Left cardiac atrium (tissue), 4 donors: ENCODE measurements around the gene ITIH3. TPM values are rescaled to one million over a fixed set of nuclear protein-coding genes. Genes with fewer than 3 reads are reported as not detected.
"Not testable (repeated sequence)": the region's sequence is repeated elsewhere in the genome, so short reads cannot be mapped to it uniquely, and the experiment has no call there.

ENCODE experiments used
- ATAC-seq, 2 donors: fragments of 200-7000 bp; cut with Tn5 transposase; one replicate each; pipeline ENCODE4 v1.9.1; 2020; ENCODE audit warnings: mild to moderate bottlenecking in 2 of 2, moderate library complexity in 2 of 2
- DNase-seq: peaks from one replicate; pipeline ENCODE4 v3.0.0-alpha.2; 2020
- intact Hi-C, 2 donors: fragments of 100-400 bp; cut with DNase I; formaldehyde crosslinking; loops; one replicate each; pipeline versions ENCODE4 v1.14.1 to v1.15.1; 2022 to 2023
- long read RNA-seq: library from polyadenylated mRNA; unstranded; transcript quantifications from one replicate; pipeline ENCODE4 v2.0.0, GENCODE V29; 2021
- total RNA-seq, 2 donors: library from RNA; stranded (reverse); fragmentation: NEBNext Ultra II Directional; extraction: Animal tissue kit (Norgen Biotek cat#: 25700); gene quantifications; one replicate each; pipeline ENCODE4 v1.2.1, GENCODE V29; 2021
- donor health status: DM: no; HTN: yes; CAD: no.
- donor health status: DM: no; HTN: yes; CAD: no; lungs with severe emphysema.
- donor health status: DM: yes; HTN: yes; CAD: no.
- donor health status: Dilated cardiomyopathy.

The ITIH3 gene, protein sequence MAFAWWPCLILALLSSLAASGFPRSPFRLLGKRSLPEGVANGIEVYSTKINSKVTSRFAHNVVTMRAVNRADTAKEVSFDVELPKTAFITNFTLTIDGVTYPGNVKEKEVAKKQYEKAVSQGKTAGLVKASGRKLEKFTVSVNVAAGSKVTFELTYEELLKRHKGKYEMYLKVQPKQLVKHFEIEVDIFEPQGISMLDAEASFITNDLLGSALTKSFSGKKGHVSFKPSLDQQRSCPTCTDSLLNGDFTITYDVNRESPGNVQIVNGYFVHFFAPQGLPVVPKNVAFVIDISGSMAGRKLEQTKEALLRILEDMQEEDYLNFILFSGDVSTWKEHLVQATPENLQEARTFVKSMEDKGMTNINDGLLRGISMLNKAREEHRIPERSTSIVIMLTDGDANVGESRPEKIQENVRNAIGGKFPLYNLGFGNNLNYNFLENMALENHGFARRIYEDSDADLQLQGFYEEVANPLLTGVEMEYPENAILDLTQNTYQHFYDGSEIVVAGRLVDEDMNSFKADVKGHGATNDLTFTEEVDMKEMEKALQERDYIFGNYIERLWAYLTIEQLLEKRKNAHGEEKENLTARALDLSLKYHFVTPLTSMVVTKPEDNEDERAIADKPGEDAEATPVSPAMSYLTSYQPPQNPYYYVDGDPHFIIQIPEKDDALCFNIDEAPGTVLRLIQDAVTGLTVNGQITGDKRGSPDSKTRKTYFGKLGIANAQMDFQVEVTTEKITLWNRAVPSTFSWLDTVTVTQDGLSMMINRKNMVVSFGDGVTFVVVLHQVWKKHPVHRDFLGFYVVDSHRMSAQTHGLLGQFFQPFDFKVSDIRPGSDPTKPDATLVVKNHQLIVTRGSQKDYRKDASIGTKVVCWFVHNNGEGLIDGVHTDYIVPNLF
- under 1 TPM; 0.55 to 0.62 TPM for total RNA-seq
- long read RNA-seq = 0 reads

- DNase-seq = no peak
- intact Hi-C loops = no loop called here
- no peak for ATAC-seq
Measured at GRCh38 chr3:52794612-52795099, at the start of gene ITIH3. Gene ITIH3, plus strand, starts transcription at chr3:52794796. Its CDS starts 8 bp downstream, at chr3:52794804.

DNA sequence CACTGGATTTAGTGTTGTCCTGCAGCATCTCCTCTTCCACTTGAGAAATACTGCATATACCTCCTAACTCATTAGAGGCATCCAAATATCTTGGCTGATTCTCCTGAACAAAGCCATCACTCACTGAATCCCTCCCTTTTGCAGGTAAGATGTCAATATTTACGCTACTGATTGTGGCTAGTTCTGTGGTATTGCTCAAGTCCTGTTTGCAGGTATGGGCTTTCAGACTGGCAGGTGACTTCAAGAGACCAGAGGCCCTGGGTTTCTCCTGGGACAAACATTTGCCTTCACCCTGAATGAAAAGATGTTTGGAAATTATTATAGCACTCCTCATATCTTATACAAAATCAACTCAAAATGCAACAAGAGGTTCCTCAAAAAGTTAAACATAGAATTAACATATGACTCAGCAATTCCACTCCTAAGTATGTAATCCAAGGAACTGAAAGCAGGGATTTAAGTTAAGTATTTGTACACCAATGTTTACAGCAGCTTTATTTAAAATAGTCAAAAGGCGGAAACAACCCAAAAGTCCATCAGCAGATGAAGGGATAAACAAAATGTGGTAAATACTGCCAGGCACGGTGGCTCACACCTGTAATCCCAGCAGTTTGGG lies 42.4 kb upstream of the ITIH3 start:
- ATAC-seq = no peak
- intact Hi-C loops = loop anchor here in 1 of 2 donors (10.0 kb wide), 1 partner anchor 153 kb away; no protein-coding TSS in a partner anchor
- DNase-seq = no peak

- intact Hi-C loops = loop anchor here in 1 of 2 donors (10.0 kb wide), 1 partner anchor 150 kb away; no protein-coding TSS in a partner anchor
- ATAC-seq (no peak), DNase-seq (no peak)
Measured at GRCh38 chr3:52754373-52754772, 40.2 kb upstream of the ITIH3 start.

- ATAC-seq (no peak), DNase-seq (no peak)
- intact Hi-C loops = loop anchor here in 1 of 2 donors (10.0 kb wide), 1 partner anchor 149 kb away; no protein-coding TSS in a partner anchor
Measured at GRCh38 chr3:52756141-52756540, 38.5 kb upstream of the ITIH3 start.

- DNase-seq (no peak), ATAC-seq (peak in 1 of 2 donors; percentile 80)
- intact Hi-C loops = no loop called here
Measured at GRCh38 chr3:52763466-52763865, 31.1 kb upstream of the ITIH3 start.

DNA sequence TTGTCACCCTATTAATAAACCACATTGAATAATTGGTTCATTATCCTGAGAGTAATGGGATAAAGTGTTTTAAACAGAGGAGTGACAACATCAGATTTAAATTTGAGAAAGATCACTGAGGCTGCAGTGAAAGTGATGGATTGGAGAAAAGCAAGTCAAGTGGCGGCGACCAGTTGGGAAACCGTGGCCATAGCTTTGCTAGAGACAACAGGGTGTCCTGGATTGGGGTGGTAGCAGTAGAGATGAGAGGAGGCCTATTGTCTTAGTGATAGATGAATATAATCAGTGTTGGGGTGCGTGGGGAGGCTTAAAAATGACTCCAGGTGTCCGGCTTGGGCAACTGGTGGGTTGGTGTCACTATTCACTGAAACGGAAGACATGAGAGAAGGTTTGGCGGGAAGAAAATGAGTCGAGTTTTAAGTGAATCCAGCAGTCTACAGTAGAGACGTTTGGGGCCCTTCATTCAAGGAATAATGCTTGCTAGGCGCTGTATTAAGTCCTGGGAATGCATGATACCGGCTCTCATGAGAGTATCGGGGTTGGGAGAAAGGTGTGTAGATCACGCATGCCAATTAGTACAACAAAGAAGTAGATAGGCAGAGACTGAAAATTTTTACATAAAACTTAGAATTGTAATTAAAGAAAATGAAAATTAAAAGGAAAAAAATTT lies 24.7 kb upstream of the ITIH3 start:
- DNase-seq (no peak), ATAC-seq (no peak)
- intact Hi-C loops = loop anchor here in 1 of 2 donors (5.0 kb wide), 1 partner anchor 62 kb away; the partner anchor contains the start of gene ITIH4

- peak; percentile 99 to 100 for ATAC-seq
- peak; percentile 96 for DNase-seq
- intact Hi-C loops = loop anchor here in 1 of 2 donors (5.0 kb wide), 1 partner anchor 62 kb away; the partner anchor contains the start of gene ITIH4
Measured at GRCh38 chr3:52770496-52771333, 23.9 kb upstream of the ITIH3 start, which contains the start of gene NEK4. Gene NEK4, minus strand, starts transcription at chr3:52770940. Its CDS starts 194 bp downstream, at chr3:52770746.

- peak in 1 of 2 donors; percentile 15 for ATAC-seq
- no peak for DNase-seq
- intact Hi-C loops = loop anchor here in 1 of 2 donors (5.0 kb wide), 1 partner anchor 61 kb away; the partner anchor contains the start of gene ITIH4
Measured at GRCh38 chr3:52771334-52771681, 23.3 kb upstream of the ITIH3 start.

DNA sequence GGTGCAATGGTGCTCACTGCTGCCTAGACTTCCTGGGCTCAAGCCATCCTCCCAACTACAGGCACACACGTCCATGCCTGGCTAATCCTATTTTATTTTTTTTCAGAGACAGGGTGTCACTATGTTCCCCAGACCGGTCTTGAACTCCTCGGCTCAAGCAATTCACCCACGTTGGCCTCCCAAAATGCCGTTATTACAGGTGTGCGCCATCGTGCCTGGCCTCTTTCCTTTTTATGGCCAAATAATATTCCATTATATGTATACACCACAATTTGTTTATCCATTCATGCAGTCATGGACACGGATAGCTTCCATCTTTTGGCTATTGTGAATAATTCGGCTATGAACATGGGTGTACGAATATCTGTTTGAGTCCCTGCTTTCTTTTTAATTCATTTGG lies 22.9 kb upstream of the ITIH3 start:
- intact Hi-C loops = loop anchor here in 1 of 2 donors (5.0 kb wide), 1 partner anchor 61 kb away; the partner anchor contains the start of gene ITIH4
- DNase-seq (no peak), ATAC-seq (no peak)

- DNase-seq (no peak), ATAC-seq (no peak)
- intact Hi-C loops = loop anchor here in 1 of 2 donors (5.0 kb wide), 1 partner anchor 59 kb away; the partner anchor contains the start of gene ITIH4
Measured at GRCh38 chr3:52773361-52774065, 21.1 kb upstream of the ITIH3 start.

DNA sequence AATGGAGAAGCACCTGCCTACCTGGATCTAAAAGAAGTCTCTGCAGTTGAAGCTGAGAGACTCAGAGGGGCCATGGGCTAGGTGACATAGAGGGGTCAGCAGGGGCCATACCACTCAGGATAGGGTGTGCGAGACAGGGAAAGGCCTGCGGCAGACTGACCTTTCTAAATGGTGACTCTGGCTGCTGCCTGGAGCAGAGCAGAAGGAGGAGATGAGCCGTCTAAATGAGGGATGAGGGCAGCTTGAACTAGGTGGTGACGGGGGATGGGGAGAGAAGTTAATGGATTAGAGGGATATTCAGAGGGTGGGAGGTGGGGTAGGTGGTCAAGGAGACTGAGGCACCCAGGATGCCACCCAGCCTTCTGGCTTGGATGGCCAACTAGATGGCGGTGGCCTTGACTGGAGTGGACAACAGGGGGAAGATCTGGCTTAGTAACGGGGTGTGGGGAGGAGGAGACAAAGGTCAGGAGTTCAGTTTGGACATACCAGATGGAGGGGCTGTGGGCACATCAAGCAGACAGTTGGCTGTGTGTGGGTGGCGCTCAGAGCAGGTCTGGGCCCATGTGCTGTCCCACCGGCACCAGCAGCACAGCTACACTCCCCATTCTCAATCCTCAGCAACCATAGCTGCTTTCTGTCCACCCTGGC lies 20.4 kb upstream of the ITIH3 start:
- no peak for DNase-seq
- ATAC-seq = no peak
- intact Hi-C loops = loop anchor here in 1 of 2 donors (5.0 kb wide), 1 partner anchor 58 kb away; the partner anchor contains the start of gene ITIH4

GRCh38 chr3:52774901-52775864 lies 19.4 kb upstream of the ITIH3 start:
- DNase-seq = no peak
- no peak for ATAC-seq
- intact Hi-C loops = loop anchor here in 1 of 2 donors (5.0 kb wide), 1 partner anchor 57 kb away; the partner anchor contains the start of gene ITIH4

DNA sequence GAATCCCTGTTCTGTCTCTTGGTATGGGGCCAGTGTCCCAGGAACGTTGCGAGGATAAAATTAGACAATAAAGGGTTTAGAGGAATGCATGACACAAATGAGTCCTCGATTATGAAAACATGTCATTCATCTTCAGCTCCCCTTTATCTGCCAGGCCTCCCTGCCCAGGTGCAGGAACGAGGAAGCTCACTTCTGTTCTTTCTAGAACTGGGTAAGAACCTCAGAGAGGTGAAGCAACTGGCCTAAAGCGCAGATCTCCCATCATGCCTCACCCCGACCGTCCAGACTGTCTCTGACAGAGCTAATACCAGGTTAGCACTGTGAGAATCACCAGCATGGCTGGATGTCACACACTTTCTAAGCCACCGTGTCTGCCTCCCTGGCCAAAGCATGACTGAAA lies 18.7 kb upstream of the ITIH3 start:
- DNase-seq = no peak
- intact Hi-C loops = no loop called here

DNA sequence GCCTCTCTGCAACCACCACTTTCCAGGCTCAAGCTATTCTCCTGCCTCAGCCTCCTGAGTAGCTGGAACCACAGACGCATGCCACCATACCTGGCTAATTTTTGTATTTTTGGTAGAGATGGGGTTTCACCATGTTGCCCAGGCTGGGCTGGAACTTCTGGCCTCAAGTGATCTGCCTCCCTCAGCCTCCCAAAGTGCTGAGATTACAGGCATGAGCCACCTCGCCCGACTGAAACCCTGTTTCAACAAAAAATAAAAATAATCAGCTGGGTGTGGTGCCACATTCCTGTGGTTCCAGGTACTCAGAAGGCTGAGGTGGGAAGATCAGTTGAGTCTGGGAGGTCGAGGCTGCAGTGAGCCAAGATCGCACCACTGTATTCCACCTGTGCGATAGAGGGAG lies 18.1 kb upstream of the ITIH3 start:
- ATAC-seq, DNase-seq: not testable (repeated sequence)

More for the DNA sequence above, 18.7 kb upstream of the ITIH3 start:
- ATAC-seq = no peak

More for the DNA sequence above, 18.1 kb upstream of the ITIH3 start:
- intact Hi-C loops = not testable (repeated sequence)
